ENCODE results near the gene MUC16. TPM values are rescaled to one million over a fixed set of nuclear protein-coding genes. Genes with fewer than 3 reads are reported as not detected.

The MUC16 gene
- total RNA-seq, 2 experiments from 2014 or later = under 0.01 TPM; not detected in 1

DNA sequence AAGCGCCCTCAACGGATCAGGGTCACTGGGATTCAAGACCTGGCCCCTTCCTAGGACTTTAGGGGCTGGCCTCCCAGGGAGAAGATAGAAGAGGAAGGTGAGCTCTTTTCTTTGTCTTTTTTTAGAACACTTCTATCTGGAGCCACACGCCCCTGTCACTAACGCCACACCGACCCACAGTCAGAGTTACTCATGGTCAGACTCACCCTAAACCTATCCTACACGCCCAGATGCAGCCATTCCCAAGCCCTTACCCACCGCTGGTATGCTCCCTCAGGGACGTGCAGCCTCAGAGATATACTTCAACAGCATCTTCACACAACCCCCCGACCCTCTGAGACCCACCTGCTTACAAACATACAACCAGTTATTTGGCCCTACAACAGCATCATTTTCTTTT, 29.9 kb upstream of the MUC16 start:
- CTCF ChIA-PET = no interaction called here
- ATAC-seq = no peak
- no peak for DNase-seq
- Mint-ChIP-seq H3K4me1 (ENCODE audit: low read depth) (no peaks in the 10 kb centered on the region), H3K27ac (no peak overlapping the region), H3K27me3 (ENCODE audit: low read depth) (peaks cover 4% of the 10 kb centered on the region), H3K9me3 (ENCODE audit: insufficient read depth) (no peaks in the 10 kb centered on the region), H3K36me3 (ENCODE audit: low read depth) (no peaks in the 10 kb centered on the region), H3K4me3 (no peak overlapping the region)
- POLR2A ChIA-PET = no interaction called here

DNA sequence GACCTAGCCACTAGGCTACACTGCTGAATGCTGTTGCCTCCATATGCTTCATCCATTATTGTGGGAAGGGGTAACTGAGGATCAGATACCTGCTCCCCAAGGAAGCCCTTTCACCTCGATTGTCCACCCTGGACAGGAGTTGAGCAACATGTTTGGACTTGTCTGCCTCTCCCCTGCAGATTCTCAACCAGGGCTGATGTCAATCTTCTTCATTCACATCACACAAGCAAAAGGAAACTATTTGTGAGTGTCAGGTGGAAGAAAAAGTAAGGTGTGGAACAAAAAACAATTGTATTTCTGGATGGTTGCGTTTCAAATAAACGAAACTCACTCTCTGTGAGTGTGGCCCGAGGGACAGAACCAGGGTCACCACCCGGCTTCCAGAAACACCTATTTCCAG, 29.5 kb upstream of the MUC16 start:
- Mint-ChIP-seq H3K4me3 (no peak overlapping the region), H3K27me3 (ENCODE audit: low read depth) (peaks cover 4% of the 10 kb centered on the region), H3K4me1 (ENCODE audit: low read depth) (no peaks in the 10 kb centered on the region), H3K27ac (no peak overlapping the region), H3K36me3 (ENCODE audit: low read depth) (no peaks in the 10 kb centered on the region), H3K9me3 (ENCODE audit: insufficient read depth) (no peaks in the 10 kb centered on the region)
- ATAC-seq (no peak), DNase-seq (no peak)
- ChIA-PET CTCF (no interaction called here), POLR2A (no interaction called here)

DNA sequence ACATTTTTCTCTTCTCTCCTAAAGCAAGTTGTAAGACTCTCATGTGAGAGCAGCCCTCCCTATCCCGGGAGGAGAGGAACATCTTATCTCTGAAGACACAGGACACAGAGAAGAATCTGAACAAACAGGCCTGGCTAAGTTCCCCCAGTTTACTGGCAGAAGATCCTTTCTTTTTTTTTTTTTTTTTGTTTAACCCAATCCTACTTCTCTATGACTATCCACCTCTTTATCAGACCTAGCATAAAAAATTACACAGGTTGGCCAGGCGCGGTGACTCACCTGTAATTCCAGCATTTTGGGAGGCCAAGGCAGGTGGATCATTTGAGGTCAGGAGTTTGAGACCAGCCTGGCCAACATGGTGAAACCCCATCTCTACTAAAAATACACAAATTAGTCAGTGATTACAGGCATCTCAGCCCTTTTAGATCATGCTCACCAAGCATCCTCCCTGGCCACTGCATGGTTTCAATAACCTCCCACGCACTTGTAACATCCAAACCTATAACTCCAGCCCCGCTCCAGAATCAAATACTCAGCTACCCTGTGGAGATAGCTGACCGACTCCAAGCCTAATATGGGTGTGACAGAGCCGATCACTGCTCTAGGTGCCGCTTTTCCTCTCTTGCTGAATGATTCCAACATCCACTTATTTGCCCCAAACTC, 27.3 kb upstream of the MUC16 start:
- POLR2A ChIA-PET = interaction anchor here (0.5 kb wide), 1 partner anchor 16 kb away, joined by 4 read pairs; no protein-coding TSS in a partner anchor
- CTCF ChIA-PET = no interaction called here
- H3K9me3 Mint-ChIP-seq (ENCODE audit: insufficient read depth) = no peaks in the 10 kb centered on the region

DNA sequence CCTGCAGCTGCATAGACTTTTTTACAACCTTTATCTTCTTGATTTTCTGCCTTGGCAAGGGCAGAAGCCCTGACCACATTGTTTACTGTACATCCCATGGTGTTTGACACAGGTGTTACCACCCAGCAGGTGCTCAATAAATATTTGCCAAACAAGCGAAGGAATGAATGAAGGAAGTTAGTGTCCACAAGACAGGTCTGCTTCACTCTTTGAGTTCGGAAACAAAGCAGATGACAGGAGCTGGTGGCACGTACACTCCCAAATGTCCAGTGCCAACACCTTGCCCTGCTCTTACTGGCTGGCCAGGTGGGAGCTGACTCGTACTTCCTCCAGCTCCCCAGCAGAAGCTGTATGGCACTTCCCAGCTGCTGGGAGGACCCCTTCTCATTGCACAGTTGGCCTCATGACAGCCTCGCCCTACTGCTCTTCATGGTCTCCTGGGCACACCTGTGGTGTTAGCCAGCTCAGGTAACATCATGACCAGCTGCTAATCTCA, 22.0 kb upstream of the MUC16 start:
- no peak overlapping the region for H3K4me3 Mint-ChIP-seq
- H3K36me3 Mint-ChIP-seq (ENCODE audit: low read depth) = no peaks in the 10 kb centered on the region
- ATAC-seq (no peak), DNase-seq (no peak)
- H3K27me3 Mint-ChIP-seq (ENCODE audit: low read depth) = peaks cover 4% of the 10 kb centered on the region
- POLR2A ChIA-PET = no interaction called here
- CTCF ChIA-PET = no interaction called here
- no peak overlapping the region for H3K27ac Mint-ChIP-seq
- H3K4me1 Mint-ChIP-seq (ENCODE audit: low read depth) = no peaks in the 10 kb centered on the region
- H3K9me3 Mint-ChIP-seq (ENCODE audit: insufficient read depth) = no peaks in the 10 kb centered on the region

More for the DNA sequence above, 27.3 kb upstream of the MUC16 start:
- Mint-ChIP-seq H3K27ac (no peak overlapping the region), H3K36me3 (ENCODE audit: low read depth) (no peaks in the 10 kb centered on the region), H3K4me1 (ENCODE audit: low read depth) (no peaks in the 10 kb centered on the region), H3K27me3 (ENCODE audit: low read depth) (peaks cover 4% of the 10 kb centered on the region), H3K4me3 (no peak overlapping the region)
- DNase-seq (no peak), ATAC-seq (no peak)

DNA sequence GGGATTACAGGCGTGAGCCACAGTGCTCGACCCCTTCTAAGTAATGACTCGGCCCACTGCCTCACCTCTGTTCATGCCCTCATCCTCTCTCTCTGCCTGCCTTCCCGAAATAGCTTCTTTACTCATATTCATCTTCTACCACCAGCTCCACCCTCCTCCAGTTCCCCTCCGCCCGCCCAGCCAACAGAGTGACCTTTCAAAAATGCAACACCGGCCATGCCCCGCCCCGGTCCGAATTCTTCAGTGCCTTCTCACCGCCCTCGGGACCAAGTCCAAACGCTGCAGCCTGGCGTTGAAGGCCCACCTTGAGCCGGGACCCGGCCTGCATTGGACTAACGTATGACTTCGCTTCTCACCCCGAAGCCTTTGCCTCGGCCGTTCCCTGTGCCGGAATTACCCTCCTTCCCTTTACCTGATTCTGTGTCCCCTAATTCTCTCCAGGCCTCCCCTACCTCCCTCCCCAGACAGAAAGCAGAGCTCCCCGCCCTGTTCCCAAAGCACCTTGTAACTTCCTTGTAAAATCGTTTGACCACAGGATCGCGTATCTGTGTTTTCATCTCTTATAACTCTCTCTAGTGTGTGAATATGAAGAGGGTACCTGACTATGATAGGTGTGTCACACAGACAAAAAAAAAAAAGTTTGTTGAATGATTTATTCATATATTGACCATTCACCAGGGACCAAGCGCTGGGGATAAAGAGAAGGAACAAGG, 8.1 kb upstream of the MUC16 start:
- H3K27ac Mint-ChIP-seq = no peak overlapping the region
- H3K4me1 Mint-ChIP-seq (ENCODE audit: low read depth) = no peaks in the 10 kb centered on the region
- DNase-seq (no peak), ATAC-seq (no peak)
- H3K4me3 Mint-ChIP-seq = no peak overlapping the region
- ChIA-PET CTCF (no interaction called here), POLR2A (no interaction called here)
- no peaks in the 10 kb centered on the region for H3K27me3 Mint-ChIP-seq (ENCODE audit: low read depth)
- no peaks in the 10 kb centered on the region for H3K36me3 Mint-ChIP-seq (ENCODE audit: low read depth)
- no peaks in the 10 kb centered on the region for H3K9me3 Mint-ChIP-seq (ENCODE audit: insufficient read depth)

DNA sequence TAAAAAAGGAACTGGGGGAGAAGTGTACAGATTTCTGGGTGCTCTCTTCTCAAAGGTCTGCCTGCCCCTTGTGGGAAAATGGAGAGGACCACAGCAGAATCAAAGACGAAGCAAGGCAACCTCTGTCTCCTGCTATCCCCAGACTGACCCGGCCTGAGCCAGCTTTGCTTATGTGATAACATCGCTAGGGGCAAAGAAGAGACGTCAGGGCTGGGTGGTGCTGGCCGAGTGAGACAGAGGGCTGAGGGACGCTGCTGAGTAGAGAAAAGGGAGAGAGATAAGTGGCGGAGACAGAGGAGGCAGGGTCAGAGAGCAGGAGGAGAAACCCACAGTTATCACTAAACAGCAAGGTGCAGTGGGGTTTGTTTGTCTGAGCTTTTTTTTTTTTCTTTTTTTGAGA, 4.6 kb upstream of the MUC16 start:
- H3K4me1 Mint-ChIP-seq (ENCODE audit: low read depth) = no peaks in the 10 kb centered on the region
- ChIA-PET POLR2A (no interaction called here), CTCF (no interaction called here)
- ATAC-seq = no peak
- no peaks in the 10 kb centered on the region for H3K27me3 Mint-ChIP-seq (ENCODE audit: low read depth)
- no peak overlapping the region for H3K4me3 Mint-ChIP-seq
- no peaks in the 10 kb centered on the region for H3K9me3 Mint-ChIP-seq (ENCODE audit: insufficient read depth)
- no peak overlapping the region for H3K27ac Mint-ChIP-seq
- no peak for DNase-seq
- no peaks in the 10 kb centered on the region for H3K36me3 Mint-ChIP-seq (ENCODE audit: low read depth)

DNA sequence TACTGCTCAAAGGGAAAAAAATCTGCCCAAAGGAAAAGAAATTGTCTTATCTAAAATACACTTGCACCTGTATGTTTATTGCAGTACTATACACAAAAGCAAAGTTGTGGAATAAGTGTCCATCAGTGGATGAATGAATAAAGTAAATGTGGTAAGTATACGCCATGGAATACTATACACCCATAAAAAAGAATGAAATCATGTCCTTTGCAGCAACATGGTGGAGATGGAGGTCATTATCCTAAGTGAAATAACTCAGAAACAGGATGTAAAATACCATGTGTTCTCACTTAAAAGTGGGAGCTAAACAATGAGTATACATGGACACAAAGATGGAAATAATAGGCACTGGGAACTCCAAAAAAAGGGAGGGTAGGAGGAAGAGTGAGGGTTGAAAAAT, 3.8 kb upstream of the MUC16 start:
- ATAC-seq = no peak
- no peak for DNase-seq
- no peak overlapping the region for H3K27ac Mint-ChIP-seq
- POLR2A ChIA-PET = no interaction called here
- no peaks in the 10 kb centered on the region for H3K4me1 Mint-ChIP-seq (ENCODE audit: low read depth)
- H3K4me3 Mint-ChIP-seq = no peak overlapping the region
- CTCF ChIA-PET = no interaction called here
- H3K36me3 Mint-ChIP-seq (ENCODE audit: low read depth) = no peaks in the 10 kb centered on the region
- no peaks in the 10 kb centered on the region for H3K9me3 Mint-ChIP-seq (ENCODE audit: insufficient read depth)
- H3K27me3 Mint-ChIP-seq (ENCODE audit: low read depth) = no peaks in the 10 kb centered on the region

DNA sequence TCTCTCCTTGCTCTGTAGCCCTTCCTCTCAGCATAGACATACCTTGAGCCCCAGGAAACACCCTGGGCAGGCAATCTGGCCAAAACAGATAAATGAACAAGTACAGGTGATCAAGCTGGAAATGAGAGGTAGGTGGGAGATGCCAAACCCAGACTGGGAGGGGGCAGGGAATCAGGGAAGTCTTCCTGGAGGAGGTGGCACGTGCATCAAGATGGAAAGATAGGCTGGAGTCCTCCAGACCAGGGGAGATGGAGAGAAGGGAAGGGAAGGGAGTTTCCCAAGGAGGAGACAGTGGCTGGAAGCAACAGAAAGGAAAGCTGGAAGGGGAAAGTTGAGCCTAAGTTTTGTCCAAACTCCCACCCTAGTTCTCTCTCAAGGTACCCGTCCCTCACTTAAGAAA, 1.7 kb upstream of the MUC16 start:
- ATAC-seq (no peak), DNase-seq (no peak)
- no peaks in the 10 kb centered on the region for H3K36me3 Mint-ChIP-seq (ENCODE audit: low read depth)
- ChIA-PET POLR2A (no interaction called here), CTCF (no interaction called here)
- H3K9me3 Mint-ChIP-seq (ENCODE audit: insufficient read depth) = no peaks in the 10 kb centered on the region
- H3K4me3 Mint-ChIP-seq = no peak overlapping the region
- no peak overlapping the region for H3K27ac Mint-ChIP-seq
- H3K4me1 Mint-ChIP-seq (ENCODE audit: low read depth) = no peaks in the 10 kb centered on the region
- no peaks in the 10 kb centered on the region for H3K27me3 Mint-ChIP-seq (ENCODE audit: low read depth)

DNA sequence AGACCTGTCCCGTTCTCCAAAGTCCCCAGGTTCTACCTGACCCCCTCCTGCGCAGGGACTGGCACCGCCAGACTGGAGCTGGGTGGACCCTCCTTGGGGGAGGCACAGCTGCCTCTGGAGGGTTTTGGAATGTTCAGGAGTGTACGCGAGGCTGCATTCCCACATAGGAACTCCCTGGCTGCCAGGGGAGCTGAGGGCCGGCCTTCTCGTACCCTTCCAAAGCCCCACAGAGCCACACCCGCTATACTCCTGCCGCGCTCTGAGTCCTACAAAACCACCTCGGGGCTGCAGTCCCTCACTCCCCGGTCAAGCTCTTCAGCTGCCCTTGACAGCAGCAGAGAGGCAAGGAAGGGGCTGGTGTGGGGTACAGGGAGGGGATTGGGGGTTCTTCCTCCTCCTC, 484 bp upstream of the MUC16 start:
- Mint-ChIP-seq H3K36me3 (ENCODE audit: low read depth) (no peaks in the 10 kb centered on the region), H3K27me3 (ENCODE audit: low read depth) (no peaks in the 10 kb centered on the region), H3K4me3 (no peak overlapping the region), H3K27ac (no peak overlapping the region), H3K4me1 (ENCODE audit: low read depth) (no peaks in the 10 kb centered on the region), H3K9me3 (ENCODE audit: insufficient read depth) (no peaks in the 10 kb centered on the region)
- DNase-seq (no peak), ATAC-seq (no peak)
- ChIA-PET CTCF (no interaction called here), POLR2A (no interaction called here)

DNA sequence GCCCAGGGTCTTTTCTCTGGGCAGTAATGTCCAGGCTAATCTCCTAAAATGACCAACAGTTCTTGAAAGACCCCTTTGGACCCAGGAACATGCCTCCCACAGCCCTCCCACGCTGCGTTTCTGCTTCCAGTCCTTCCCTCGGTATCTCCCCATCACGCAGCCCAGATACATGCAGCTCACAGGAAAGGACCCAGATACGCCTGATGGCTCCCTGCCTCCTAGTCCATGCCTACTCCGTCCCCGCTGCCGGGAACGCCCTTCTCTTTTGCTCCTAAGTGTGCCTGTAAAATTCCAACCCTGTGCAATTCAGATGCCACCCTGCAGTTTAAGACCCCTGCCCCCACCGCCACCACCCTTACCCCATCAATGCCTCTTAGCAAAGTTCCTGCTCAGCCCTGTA, 778 bp downstream of the MUC16 start:
- ChIA-PET POLR2A (no interaction called here), CTCF (no interaction called here)
- Mint-ChIP-seq H3K4me3 (no peak overlapping the region), H3K27ac (no peak overlapping the region), H3K4me1 (ENCODE audit: low read depth) (no peaks in the 10 kb centered on the region), H3K36me3 (ENCODE audit: low read depth) (no peaks in the 10 kb centered on the region), H3K9me3 (ENCODE audit: insufficient read depth) (no peaks in the 10 kb centered on the region), H3K27me3 (ENCODE audit: low read depth) (no peaks in the 10 kb centered on the region)
- no peak for DNase-seq
- ATAC-seq = no peak

DNA sequence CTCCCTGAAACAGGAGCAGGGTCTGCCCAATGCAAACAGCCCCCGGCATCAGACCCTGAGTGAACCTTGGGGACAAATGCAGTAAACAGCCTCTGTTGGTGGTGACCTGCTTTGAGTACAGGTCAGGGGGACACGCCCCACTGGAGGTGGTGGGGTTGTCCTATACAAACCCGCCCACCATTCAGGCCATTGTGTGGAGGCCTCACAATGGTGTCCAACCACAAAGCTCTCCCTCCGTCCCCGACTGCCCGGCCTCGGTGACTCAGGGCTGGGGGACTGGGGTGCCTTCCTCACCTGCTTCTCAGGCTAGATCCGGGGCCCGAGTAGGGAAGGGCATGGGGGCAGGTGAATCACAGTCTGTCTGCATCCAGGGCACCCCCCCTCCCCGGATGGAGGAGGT, 1.5 kb downstream of the MUC16 start:
- H3K9me3 Mint-ChIP-seq (ENCODE audit: insufficient read depth) = no peaks in the 10 kb centered on the region
- no peaks in the 10 kb centered on the region for H3K36me3 Mint-ChIP-seq (ENCODE audit: low read depth)
- no peaks in the 10 kb centered on the region for H3K4me1 Mint-ChIP-seq (ENCODE audit: low read depth)
- CTCF ChIA-PET = no interaction called here
- DNase-seq (no peak), ATAC-seq (no peak)
- no peak overlapping the region for H3K4me3 Mint-ChIP-seq
- H3K27me3 Mint-ChIP-seq (ENCODE audit: low read depth) = no peaks in the 10 kb centered on the region
- POLR2A ChIA-PET = no interaction called here
- H3K27ac Mint-ChIP-seq = no peak overlapping the region

DNA sequence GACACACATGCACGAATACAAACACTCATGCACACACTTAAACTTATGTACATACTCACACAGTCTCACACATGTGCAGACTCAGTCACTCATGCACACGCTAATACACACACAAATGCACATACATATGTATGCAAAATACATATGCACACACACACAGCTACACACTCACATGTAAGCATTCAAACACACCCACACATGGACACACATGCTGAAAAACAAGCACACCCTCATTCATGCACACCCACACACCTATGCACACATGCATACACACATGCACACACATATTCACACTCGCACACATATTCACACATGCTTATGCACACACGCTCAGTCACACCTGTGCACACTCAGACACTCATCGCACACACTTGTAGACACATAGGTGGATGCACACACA, 9.3 kb downstream of the MUC16 start:
- ATAC-seq = no peak
- no peak overlapping the region for H3K4me3 Mint-ChIP-seq
- H3K36me3 Mint-ChIP-seq (ENCODE audit: low read depth) = no peaks in the 10 kb centered on the region
- ChIA-PET POLR2A (no interaction called here), CTCF (no interaction called here)
- H3K27me3 Mint-ChIP-seq (ENCODE audit: low read depth) = no peaks in the 10 kb centered on the region
- H3K4me1 Mint-ChIP-seq (ENCODE audit: low read depth) = no peaks in the 10 kb centered on the region
- H3K9me3 Mint-ChIP-seq (ENCODE audit: insufficient read depth) = no peaks in the 10 kb centered on the region
- DNase-seq = no peak
- no peak overlapping the region for H3K27ac Mint-ChIP-seq

DNA sequence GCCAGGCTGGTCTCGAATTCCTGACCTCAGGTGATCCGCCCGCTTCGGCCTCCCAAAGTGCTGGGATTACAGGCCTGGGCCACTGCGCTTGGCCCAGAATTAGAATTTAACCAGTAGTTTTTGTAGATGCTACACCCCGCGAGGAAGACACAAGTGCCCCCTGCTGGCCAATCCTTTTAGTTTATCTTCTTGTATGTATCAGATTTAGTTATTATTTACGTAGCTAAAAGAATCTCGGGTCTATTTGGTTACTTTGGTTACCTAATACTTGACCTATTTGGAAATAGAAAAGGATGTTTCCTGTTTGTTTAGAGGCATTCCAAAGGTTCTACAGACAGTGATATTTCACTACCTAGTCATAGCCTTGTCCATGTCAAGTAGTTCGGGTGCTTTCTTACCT, 22.0 kb downstream of the MUC16 start:
- ChIA-PET POLR2A (no interaction called here), CTCF (interaction anchor here (0.7 to 1.3 kb wide), 2 partner anchors 14 to 290 kb away, joined by 5 read pairs; partner anchors contain the start of gene ACTL9)
- H3K27ac Mint-ChIP-seq = no peak overlapping the region
- no peaks in the 10 kb centered on the region for H3K9me3 Mint-ChIP-seq (ENCODE audit: insufficient read depth)
- no peaks in the 10 kb centered on the region for H3K27me3 Mint-ChIP-seq (ENCODE audit: low read depth)
- no peak overlapping the region for H3K4me3 Mint-ChIP-seq
- DNase-seq (peak; percentile 57), ATAC-seq (no peak)
- H3K4me1 Mint-ChIP-seq (ENCODE audit: low read depth) = no peaks in the 10 kb centered on the region
- no peaks in the 10 kb centered on the region for H3K36me3 Mint-ChIP-seq (ENCODE audit: low read depth)
